Ishikawa (cell line): ENCODE results near the gene ZNF296.

Source experiments
- CEBPB ChIP-seq: IDR thresholded peaks from 2 replicates; pipeline ENCODE4 v1.6.1; 2012
- CREB1 ChIP-seq: IDR thresholded peaks from 2 replicates; pipeline ENCODE4 v1.6.1; 2012; ENCODE audit warnings: low read depth
- EGR1 ChIP-seq: IDR thresholded peaks from 2 replicates; pipeline ENCODE4 v1.6.1; 2012
- EP300 ChIP-seq: IDR thresholded peaks from 2 replicates; pipeline ENCODE4 v1.6.1; 2012; ENCODE audit warnings: borderline replicate concordance
- FOXM1 ChIP-seq: IDR thresholded peaks from 2 replicates; pipeline ENCODE4 v1.6.1; 2012; ENCODE audit warnings: low read depth, borderline replicate concordance
- NFIC ChIP-seq: IDR thresholded peaks from 2 replicates; pipeline ENCODE4 v1.6.1; 2012
- RAD21 ChIP-seq: IDR thresholded peaks from 2 replicates; pipeline ENCODE4 v1.6.1; 2012; ENCODE audit warnings: low read depth
- TAF1 ChIP-seq: IDR thresholded peaks from 2 replicates; pipeline ENCODE4 v1.6.1; 2012; ENCODE audit warnings: low read depth, mild to moderate bottlenecking
- TCF12 ChIP-seq: IDR thresholded peaks from 2 replicates; pipeline ENCODE4 v1.6.1; 2012; ENCODE audit warnings: low read depth
- TEAD4 ChIP-seq: IDR thresholded peaks from 2 replicates; pipeline ENCODE4 v1.6.1; 2012
- USF1 ChIP-seq: IDR thresholded peaks from 2 replicates; pipeline ENCODE4 v1.6.1; 2012
- YY1 ChIP-seq: IDR thresholded peaks from 2 replicates; pipeline ENCODE4 v1.6.1; 2012; ENCODE audit warnings: low read depth
- ZBTB7A ChIP-seq: IDR thresholded peaks from 2 replicates; pipeline ENCODE4 v1.6.1; 2012; ENCODE audit warnings: low read depth
- TF ChIP-seq, protein P1 (sequence below): IDR thresholded peaks from 2 replicates; pipeline ENCODE4 v1.6.1; 2012
- TF ChIP-seq, protein P2 (sequence below): IDR thresholded peaks from 2 replicates; pipeline ENCODE4 v1.6.1; 2012; ENCODE audit warnings: low read depth, mild to moderate bottlenecking

ZNF296 gene

DNA sequence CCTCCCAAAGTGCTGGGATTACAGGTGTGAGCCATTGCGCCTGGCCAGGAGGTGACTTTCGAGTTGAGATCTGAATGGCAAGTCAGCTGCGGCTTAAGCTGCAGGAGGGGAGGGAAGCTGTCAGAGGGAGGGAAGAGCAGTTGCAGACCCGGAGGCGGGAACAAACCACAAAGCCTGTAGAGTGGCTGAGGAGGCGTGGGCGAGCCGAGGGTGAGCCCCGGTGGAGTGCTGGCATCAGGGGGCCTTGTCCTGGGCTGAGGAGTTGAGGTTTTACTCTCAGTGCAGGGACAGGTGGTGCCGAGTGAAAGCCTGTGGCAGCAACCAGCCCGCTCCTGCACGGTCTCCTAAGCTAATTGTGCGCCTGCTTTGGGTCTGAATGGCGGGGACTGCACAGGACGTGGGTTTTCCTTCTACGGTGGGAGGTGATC is 40.9 kb upstream of the ZNF296 start:
- TF ChIP-seq, protein P1, sequence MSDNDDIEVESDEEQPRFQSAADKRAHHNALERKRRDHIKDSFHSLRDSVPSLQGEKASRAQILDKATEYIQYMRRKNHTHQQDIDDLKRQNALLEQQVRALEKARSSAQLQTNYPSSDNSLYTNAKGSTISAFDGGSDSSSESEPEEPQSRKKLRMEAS, result no peak
- TF ChIP-seq TAF1 (no peak), CEBPB (no peak), FOXM1 (no peak), NFIC (no peak), EP300 (no peak)

DNA sequence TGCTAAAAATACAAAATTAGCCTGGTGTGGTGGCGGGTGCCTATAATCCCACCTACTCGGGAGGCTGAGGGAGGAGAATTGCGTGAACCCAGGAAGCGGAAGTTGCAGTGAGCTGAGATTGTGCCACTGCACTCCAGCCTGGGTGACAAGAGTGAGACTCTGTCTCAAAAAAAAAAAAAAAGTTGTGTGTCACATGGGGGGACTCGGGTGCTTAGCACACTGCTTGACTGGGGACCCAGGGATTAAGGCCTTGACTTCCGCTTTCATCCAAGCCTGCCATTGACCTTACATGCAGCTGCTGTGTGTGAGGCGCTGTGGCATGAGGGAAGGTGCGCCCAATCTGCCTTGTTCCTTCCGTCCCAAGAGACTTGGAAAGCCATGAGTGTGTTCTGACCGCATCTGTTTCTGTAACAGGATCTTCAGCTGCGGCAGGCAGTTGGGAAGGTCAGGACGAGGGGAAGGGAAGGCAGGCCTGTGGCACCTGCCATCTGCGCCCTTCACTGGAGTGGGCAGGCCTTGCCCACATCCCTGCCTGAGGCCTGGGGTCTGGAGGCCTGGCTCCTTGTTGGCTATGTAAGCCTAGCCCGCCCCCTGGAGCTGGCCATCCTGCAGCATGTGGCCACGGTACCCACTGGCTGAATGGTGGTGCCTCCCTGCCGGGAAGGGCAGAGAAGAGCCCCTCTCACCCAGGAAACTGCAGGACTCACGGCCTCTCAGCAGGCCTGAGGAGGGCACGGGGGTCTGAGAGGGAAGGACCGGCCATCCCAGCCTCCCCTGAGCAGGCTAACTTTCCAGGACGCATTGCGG is 39.7 kb upstream of the ZNF296 start:
- TF ChIP-seq EGR1 (no peak), TCF12 (no peak), CEBPB (no peak), FOXM1 (no peak), CREB1 (no peak), YY1 (no peak), USF1 (no peak), NFIC (no peak), ZBTB7A (no peak), TAF1 (no peak)
- TF ChIP-seq, protein P2, sequence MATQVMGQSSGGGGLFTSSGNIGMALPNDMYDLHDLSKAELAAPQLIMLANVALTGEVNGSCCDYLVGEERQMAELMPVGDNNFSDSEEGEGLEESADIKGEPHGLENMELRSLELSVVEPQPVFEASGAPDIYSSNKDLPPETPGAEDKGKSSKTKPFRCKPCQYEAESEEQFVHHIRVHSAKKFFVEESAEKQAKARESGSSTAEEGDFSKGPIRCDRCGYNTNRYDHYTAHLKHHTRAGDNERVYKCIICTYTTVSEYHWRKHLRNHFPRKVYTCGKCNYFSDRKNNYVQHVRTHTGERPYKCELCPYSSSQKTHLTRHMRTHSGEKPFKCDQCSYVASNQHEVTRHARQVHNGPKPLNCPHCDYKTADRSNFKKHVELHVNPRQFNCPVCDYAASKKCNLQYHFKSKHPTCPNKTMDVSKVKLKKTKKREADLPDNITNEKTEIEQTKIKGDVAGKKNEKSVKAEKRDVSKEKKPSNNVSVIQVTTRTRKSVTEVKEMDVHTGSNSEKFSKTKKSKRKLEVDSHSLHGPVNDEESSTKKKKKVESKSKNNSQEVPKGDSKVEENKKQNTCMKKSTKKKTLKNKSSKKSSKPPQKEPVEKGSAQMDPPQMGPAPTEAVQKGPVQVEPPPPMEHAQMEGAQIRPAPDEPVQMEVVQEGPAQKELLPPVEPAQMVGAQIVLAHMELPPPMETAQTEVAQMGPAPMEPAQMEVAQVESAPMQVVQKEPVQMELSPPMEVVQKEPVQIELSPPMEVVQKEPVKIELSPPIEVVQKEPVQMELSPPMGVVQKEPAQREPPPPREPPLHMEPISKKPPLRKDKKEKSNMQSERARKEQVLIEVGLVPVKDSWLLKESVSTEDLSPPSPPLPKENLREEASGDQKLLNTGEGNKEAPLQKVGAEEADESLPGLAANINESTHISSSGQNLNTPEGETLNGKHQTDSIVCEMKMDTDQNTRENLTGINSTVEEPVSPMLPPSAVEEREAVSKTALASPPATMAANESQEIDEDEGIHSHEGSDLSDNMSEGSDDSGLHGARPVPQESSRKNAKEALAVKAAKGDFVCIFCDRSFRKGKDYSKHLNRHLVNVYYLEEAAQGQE, result no peak
- TF ChIP-seq, protein P1, result no peak

DNA sequence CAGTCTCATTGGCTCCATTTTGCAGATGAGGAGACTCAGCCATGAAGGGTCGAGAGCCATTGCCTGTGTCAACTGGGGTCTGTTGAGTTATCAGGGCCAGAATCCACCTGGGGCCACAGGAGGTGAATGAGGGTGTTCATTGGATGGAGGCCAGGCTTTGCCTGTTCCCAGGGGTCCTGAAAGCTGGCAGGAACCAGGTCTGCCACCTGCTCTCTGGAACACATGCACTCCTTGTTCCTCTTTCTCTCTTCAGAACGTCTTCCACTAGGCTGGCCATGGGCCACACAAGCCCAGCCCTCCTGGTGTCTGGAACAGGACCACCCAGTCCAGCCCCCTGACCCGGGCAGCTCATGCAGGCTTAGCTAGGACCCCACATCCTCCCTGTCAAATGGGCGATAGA is 37.8 kb upstream of the ZNF296 start:
- TF ChIP-seq FOXM1 (no peak), ZBTB7A (no peak)
- TF ChIP-seq, protein P2, result no peak

GRCh38 chr19:45113628-45114027 is 37.4 kb upstream of the ZNF296 start:
- TF ChIP-seq TEAD4 (no peak), FOXM1 (no peak), CEBPB (no peak), TAF1 (no peak), YY1 (no peak), NFIC (no peak), CREB1 (no peak), RAD21 (no peak), EP300 (no peak), TCF12 (no peak), EGR1 (no peak), USF1 (no peak), ZBTB7A (no peak)
- TF ChIP-seq, protein P1, result no peak
- TF ChIP-seq, protein P2, result no peak
